Measurements from ENCODE around the gene MAP1B. TPM values are rescaled to one million over a fixed set of nuclear protein-coding genes. Genes with fewer than 3 reads are reported as not detected.

Gene MAP1B
- total and polyA plus RNA-seq, 9 of the 15 experiments (the other 6 are each of a cell fraction or from before 2014, with no cell fraction given) = 5.2 to 66.1 (median 17.3) TPM

- TF ChIP-seq RCOR1 (IDR thresholded peaks at IDR 0.05; ENCODE audit: borderline replicate concordance in 1 of 2, low read depth in 2 of 2, low read length in 2 of 2) (no peak), ZNF316 (IDR thresholded peaks at IDR 0.05) (no peak), ZNF589 (CRISPR knock-in tag; IDR thresholded peaks at IDR 0.05; ENCODE audit: low read depth) (no peak), SMAD2 (IDR thresholded peaks at IDR 0.05; ENCODE audit: low read depth, low read length) (no peak), ZNF175 (CRISPR knock-in tag; IDR thresholded peaks at IDR 0.05; ENCODE audit: low read depth) (no peak), CBX3 (IDR thresholded peaks at IDR 0.05; ENCODE audit: borderline replicate concordance in 1 of 2, low read length in 2 of 2) (no peak)
- TF ChIP-seq, protein P1, sequence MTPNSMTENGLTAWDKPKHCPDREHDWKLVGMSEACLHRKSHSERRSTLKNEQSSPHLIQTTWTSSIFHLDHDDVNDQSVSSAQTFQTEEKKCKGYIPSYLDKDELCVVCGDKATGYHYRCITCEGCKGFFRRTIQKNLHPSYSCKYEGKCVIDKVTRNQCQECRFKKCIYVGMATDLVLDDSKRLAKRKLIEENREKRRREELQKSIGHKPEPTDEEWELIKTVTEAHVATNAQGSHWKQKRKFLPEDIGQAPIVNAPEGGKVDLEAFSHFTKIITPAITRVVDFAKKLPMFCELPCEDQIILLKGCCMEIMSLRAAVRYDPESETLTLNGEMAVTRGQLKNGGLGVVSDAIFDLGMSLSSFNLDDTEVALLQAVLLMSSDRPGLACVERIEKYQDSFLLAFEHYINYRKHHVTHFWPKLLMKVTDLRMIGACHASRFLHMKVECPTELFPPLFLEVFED (CRISPR knock-in tag; conservative IDR thresholded peaks at IDR 0.05) = no peak
- TF ChIP-seq, protein P2, sequence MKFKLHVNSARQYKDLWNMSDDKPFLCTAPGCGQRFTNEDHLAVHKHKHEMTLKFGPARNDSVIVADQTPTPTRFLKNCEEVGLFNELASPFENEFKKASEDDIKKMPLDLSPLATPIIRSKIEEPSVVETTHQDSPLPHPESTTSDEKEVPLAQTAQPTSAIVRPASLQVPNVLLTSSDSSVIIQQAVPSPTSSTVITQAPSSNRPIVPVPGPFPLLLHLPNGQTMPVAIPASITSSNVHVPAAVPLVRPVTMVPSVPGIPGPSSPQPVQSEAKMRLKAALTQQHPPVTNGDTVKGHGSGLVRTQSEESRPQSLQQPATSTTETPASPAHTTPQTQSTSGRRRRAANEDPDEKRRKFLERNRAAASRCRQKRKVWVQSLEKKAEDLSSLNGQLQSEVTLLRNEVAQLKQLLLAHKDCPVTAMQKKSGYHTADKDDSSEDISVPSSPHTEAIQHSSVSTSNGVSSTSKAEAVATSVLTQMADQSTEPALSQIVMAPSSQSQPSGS (CRISPR knock-in tag; IDR thresholded peaks at IDR 0.05) = no peak
- H4K20me1 ChIP-seq (replicated peaks; ENCODE audit: control insufficient read depth, insufficient read depth, low read length) = peaks cover 19% of the 10 kb centered on the region; the same call in 1 of the 2 replicates
- H3K4me2 ChIP-seq (ENCODE audit: insufficient read depth, low read length) = no peak overlapping the region
- intact Hi-C loops (cut with micrococcal nuclease) (no loop called here), in situ Hi-C loops (cut with MboI) (no loop called here)
- no peak overlapping the region for H3K27ac ChIP-seq (ENCODE audit: extremely low read depth, low read depth, low read length)
- peaks cover 44% of the 10 kb centered on the region for H3K36me3 ChIP-seq (ENCODE audit: control insufficient read depth, insufficient read depth, low read length)
- DNase-seq (ENCODE audit: extremely low read depth in 1 of 4, low spot score in 3 of 4) = no peak
- no TSS peak for BruUV-seq (replicated peaks)
- H2AFZ ChIP-seq (ENCODE audit: low read depth, low read length) = no peak overlapping the region
- peaks cover 70% of the 10 kb centered on the region for H3K79me2 ChIP-seq (ENCODE audit: control insufficient read depth, insufficient read depth, low read length)
- H3K27me3 ChIP-seq (ENCODE audit: control insufficient read depth in 2 of 2, insufficient read depth in 2 of 2, low read length in 2 of 2) = no peaks in the 10 kb centered on the region
- FAIRE-seq = no peak
- H3K9me3 ChIP-seq (replicated peaks; ENCODE audit: control insufficient read depth, insufficient read depth, low read depth, low read length) = no peaks in the 10 kb centered on the region
- no peak overlapping the region for H3K4me3 ChIP-seq
- H3K9ac ChIP-seq (ENCODE audit: insufficient read depth in 1 of 2, low read depth in 2 of 2, low read length in 2 of 2) = no peak overlapping the region; a peak in 1 of 4 replicates
- H3K4me1 ChIP-seq (replicated peaks in 1 of 2; ENCODE audit: control insufficient read depth in 2 of 2, insufficient read depth in 2 of 2, low read length in 2 of 2) = peaks cover 13 to 22% of the 10 kb centered on the region in 2 experiments
- CTCF ChIA-PET (ENCODE audit: low intra/inter-chr PET ratio) = interaction anchor here (0.7 kb wide), 1 partner anchor 1105 kb away, joined by 3 read pairs; no protein-coding TSS in a partner anchor
- H3K9me1 ChIP-seq (ENCODE audit: control insufficient read depth, insufficient read depth, low read length) = peaks cover 3% of the 10 kb centered on the region
- POLR2A ChIA-PET = interaction anchor here (0.5 to 1.3 kb wide), 2 partner anchors 11 to 429 kb away, joined by 3 read pairs; no protein-coding TSS in a partner anchor
- no peak for ATAC-seq
- WGBS (ENCODE audit: insufficient coverage, low coverage, missing lambda C conversion rate) = 71% methylated on average over 1 of the region's 1 CpG
Observed at GRCh38 chr5:72112389-72112788, 5.1 kb downstream of the MAP1B start.

Data from K562 (cell line).